NOMO-1 (cell line): ENCODE data around the gene MEPE.

Source experiments
- DNase-seq, 2 experiments: peaks; one replicate each; lab custom pipeline; 2025; ENCODE audit not compliant: unreplicated experiment in 2 of 2; lab: John Stamatoyannopoulos, UW

Gene MEPE

GRCh38 chr4:87881115-87881514, 48.3 kb downstream of the MEPE start:
- no peak for DNase-seq

DNA sequence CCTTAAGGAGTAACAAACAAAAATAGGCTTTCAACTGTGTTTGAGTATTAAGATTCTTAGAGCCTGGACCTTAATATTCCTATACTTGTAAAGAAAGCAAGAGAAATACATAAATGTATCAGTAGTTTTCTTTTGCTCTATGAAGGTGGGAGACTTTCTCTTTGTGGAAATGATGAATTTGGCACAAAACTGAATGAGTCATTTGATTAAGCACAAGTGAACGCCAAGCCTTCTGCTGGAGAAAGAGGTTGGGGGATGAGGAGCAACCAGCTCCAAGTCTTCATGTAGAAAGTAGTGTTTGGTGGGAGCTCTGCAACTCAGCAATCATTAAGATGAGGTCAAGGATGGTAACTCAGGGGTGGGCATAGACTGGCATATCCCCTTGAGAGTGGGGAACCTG, 49.6 kb downstream of the MEPE start:
- no peak for DNase-seq

DNA sequence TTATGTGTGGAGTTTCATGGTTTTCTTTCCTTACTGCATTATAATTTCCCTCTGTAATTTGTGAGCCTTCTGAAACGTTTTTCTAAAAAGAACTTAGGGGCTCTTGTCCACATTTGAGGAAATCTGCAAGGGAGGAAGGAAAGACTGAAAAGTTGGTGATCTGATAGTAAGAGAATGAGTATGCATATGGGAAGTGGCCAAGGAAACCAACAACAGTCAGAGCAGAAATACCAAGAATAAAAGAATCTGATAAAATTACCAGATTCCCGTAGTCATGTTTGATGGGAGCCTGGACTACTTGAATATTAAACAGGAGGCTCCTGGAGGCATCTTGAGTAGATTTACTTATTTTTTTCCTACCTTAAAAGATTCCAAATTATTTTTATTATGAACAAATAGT, 50.1 kb downstream of the MEPE start:
- no peak for DNase-seq

DNA sequence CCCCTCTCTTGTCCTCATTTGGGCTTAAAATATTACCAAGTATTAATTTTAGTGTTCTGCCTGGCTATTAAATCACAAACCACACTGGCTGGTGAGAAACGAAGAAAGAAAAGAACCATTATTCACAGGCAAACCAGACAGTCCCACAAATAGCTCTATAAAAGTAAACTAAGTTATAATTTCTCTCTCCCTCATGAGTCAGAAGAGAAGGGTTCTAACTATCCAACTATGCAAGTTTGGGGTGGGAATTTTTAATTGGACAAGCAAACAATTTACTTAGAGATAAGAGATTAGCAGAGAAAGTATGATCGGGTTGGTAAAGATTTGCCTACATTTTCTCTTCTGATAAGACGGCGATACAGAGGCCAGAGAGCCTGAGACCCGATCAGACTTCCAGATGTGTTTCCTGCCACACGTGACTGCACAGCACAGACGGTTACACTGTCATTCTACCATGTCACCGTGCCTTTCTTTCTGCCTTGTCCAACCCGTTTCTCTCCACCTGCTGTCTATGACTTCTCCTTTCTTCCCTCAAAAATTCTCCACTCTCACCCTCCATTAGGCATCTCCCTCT, 52.3 kb downstream of the MEPE start:
- no peak for DNase-seq

DNA sequence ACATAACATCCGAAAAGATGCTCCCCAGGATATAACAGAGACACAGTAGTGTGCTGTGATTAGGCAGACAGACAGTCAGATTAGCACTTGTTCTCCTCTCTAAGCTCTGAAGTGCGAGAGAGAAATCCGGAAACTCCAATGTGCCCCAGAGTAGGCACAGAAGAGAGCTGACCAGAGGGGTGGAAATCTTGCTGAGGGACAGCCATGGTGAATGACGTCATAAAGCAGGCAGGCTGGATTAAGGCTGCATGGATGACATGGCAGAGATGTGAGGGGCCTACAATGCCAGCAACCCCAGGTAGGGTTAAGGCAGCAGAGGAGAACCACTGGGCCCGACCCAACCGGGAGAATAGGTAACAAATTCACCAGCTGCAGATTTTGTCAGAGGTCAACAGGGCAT, 53.3 kb downstream of the MEPE start:
- no peak for DNase-seq

- peak; percentile 21 to 47 for DNase-seq
These were observed 58.0 kb downstream of the MEPE start for GRCh38 chr4:87890753-87891152.

DNA sequence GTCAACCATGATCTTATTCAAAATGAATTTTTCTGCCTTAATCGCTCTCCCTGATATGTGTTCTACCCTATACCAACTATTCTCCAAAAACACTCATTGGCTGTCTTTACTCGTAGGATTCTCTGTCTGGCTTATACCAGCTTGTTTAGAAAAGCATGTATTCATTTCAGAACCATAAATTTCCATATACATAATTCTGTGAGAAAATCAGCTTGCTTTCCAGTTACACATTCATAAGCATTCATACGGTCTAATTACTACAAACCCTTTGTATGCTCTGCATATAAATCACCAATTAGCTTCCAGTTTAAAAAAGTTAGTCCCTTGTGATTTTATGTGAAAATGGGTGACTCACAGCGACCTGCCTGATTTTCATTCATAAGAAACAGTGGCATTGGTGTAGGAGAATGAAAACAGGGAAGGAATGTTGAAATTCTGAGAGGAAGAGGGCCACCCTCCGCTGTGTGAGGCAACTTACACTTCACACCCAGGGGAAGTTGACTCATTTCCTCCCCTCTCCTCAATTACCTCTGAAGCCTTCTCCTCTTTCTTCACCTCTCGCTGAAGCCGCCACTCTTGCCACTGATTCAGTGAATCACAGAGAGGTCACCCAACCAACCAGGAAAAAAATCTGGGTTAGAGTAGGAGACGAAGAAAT, 63.3 kb downstream of the MEPE start:
- peak; percentile 92 to 99 for DNase-seq
